T-helper 17 cell (primary cell): Measurements from ENCODE around the gene WBP2NL. TPM values are rescaled to one million over a fixed set of nuclear protein-coding genes. Genes with fewer than 3 reads are reported as not detected.
"Not testable (repeated sequence)": the region's sequence is repeated elsewhere in the genome, so short reads cannot be mapped to it uniquely, and the experiment has no call there.

Experiments used
- ATAC-seq: fragments of 150-1000 bp; cut with Tn5 transposase; 2 replicates; pipeline ENCODE4 v1.10.0; 2021; ENCODE audit warnings: mild to moderate bottlenecking, moderate library complexity
- DNase-seq, 3 donors: peaks; one replicate each; pipeline versions ENCODE4 v3.0.0 to v3.0.0-alpha.2; 2020 to 2021
- H3K9me3 ChIP-seq: one replicate; pipeline ENCODE4 v1.7.0; 2013; ENCODE audit warnings: low read length, mild to moderate bottlenecking; ENCODE audit not compliant: control insufficient read depth, poor library complexity, severe bottlenecking
- H3K27ac Mint-ChIP-seq: one replicate; pipeline ENCODE4 v1.8.0; 2022; ENCODE audit warnings: mild to moderate bottlenecking, moderate library complexity, mixed read lengths
- H3K27me3 Mint-ChIP-seq: one replicate; pipeline ENCODE4 v1.8.0; 2022; ENCODE audit warnings: mixed read lengths
- H3K36me3 Mint-ChIP-seq: one replicate; pipeline ENCODE4 v1.8.0; 2022; ENCODE audit warnings: low read depth, mixed read lengths
- H3K4me1 Mint-ChIP-seq: one replicate; pipeline ENCODE4 v1.8.0; 2022; ENCODE audit warnings: mild to moderate bottlenecking, mixed read lengths
- H3K4me3 Mint-ChIP-seq: one replicate; pipeline ENCODE4 v1.8.0; 2022; ENCODE audit warnings: mild to moderate bottlenecking, moderate library complexity, mixed read lengths
- total RNA-seq, 4 donors: library from RNA in 2 of 4; stranded (reverse) in 2 of 4; gene quantifications; one replicate each; pipeline ENCODE4 v1.2.3 and lab custom pipeline; 2022 to 2026

The WBP2NL gene
- total RNA-seq (1 to 10 TPM in 1 of 2 donors, under 1 TPM in 1; 0.91 to 1.7 TPM), total RNA-seq (lab: John Stamatoyannopoulos, UW) (1.8 to 2.2 reads per million in 2 donors)

GRCh38 chr22:41998361-41999261 is at the start of gene WBP2NL:
Gene WBP2NL (plus strand): TSS chr22:41998788. CDS start chr22:41998819, 31 bp downstream.
- DNase-seq (peak; percentile 80 to 84 (median 82)), ATAC-seq (peak; percentile 98)
- H3K27ac Mint-ChIP-seq: peak within 1 kb of the TSS; percentile 1
- no peaks in the 10 kb centered on the region for H3K27me3 Mint-ChIP-seq
- peak within 1 kb of the TSS; percentile 71 for H3K4me3 Mint-ChIP-seq
- peaks cover under 1% of the 10 kb centered on the region for H3K36me3 Mint-ChIP-seq
- no peaks in the 10 kb centered on the region for H3K9me3 ChIP-seq
- H3K4me1 Mint-ChIP-seq: peaks cover 9% of the 10 kb centered on the region

- H3K36me3 Mint-ChIP-seq, H3K27me3 Mint-ChIP-seq, H3K9me3 ChIP-seq, H3K4me3 Mint-ChIP-seq, ATAC-seq, DNase-seq: not testable (repeated sequence)
- peaks cover 12% of the 10 kb centered on the region for H3K4me1 Mint-ChIP-seq
- peak overlapping the region; percentile 56 for H3K27ac Mint-ChIP-seq
These were observed 49.7 kb upstream of the WBP2NL start for GRCh38 chr22:41948928-41949296.

- peaks cover 12% of the 10 kb centered on the region for H3K4me1 Mint-ChIP-seq
- H3K4me3 Mint-ChIP-seq: no peak overlapping the region
- H3K36me3 Mint-ChIP-seq: no peaks in the 10 kb centered on the region
- H3K9me3 ChIP-seq: no peaks in the 10 kb centered on the region
- H3K27me3 Mint-ChIP-seq: no peaks in the 10 kb centered on the region
- no peak for ATAC-seq
- no peak for DNase-seq
- H3K27ac Mint-ChIP-seq: no peak overlapping the region
These were observed 49.2 kb upstream of the WBP2NL start for GRCh38 chr22:41949297-41949965.

- Mint-ChIP-seq H3K27ac (no peak within 1 kb of the TSS), H3K4me3 (no peak within 1 kb of the TSS), H3K27me3 (no peaks in the 10 kb centered on the region), H3K36me3 (no peaks in the 10 kb centered on the region), H3K4me1 (peaks cover 5% of the 10 kb centered on the region)
- ATAC-seq: no peak
- no peak for DNase-seq
- H3K9me3 ChIP-seq: no peaks in the 10 kb centered on the region
These were observed 46.6 kb upstream of the WBP2NL start, which contains the start of gene SMIM45 for GRCh38 chr22:41951898-41952474. Gene SMIM45 (plus strand): TSS chr22:41952150.

- H3K27me3 Mint-ChIP-seq: no peaks in the 10 kb centered on the region
- ATAC-seq (no peak), DNase-seq (no peak)
- H3K27ac Mint-ChIP-seq: no peak overlapping the region
- no peak overlapping the region for H3K4me3 Mint-ChIP-seq
- H3K36me3 Mint-ChIP-seq: no peaks in the 10 kb centered on the region
- no peaks in the 10 kb centered on the region for H3K9me3 ChIP-seq
- H3K4me1 Mint-ChIP-seq: peaks cover 6% of the 10 kb centered on the region
These were observed 45.9 kb upstream of the WBP2NL start for GRCh38 chr22:41952713-41953112.

GRCh38 chr22:41957941-41958556 is 40.5 kb upstream of the WBP2NL start:
- H3K4me1 Mint-ChIP-seq: peaks cover 3% of the 10 kb centered on the region
- no peaks in the 10 kb centered on the region for H3K27me3 Mint-ChIP-seq
- H3K9me3 ChIP-seq: no peaks in the 10 kb centered on the region
- ATAC-seq (peak; percentile 57), DNase-seq (no peak)
- no peaks in the 10 kb centered on the region for H3K36me3 Mint-ChIP-seq
- H3K27ac Mint-ChIP-seq: no peak overlapping the region
- H3K4me3 Mint-ChIP-seq: no peak overlapping the region

GRCh38 chr22:41963453-41964111 is 35.0 kb upstream of the WBP2NL start:
- Mint-ChIP-seq H3K36me3 (no peaks in the 10 kb centered on the region), H3K4me1 (peaks cover 3% of the 10 kb centered on the region), H3K4me3 (no peak overlapping the region), H3K27ac (no peak overlapping the region), H3K27me3 (peaks cover 10% of the 10 kb centered on the region)
- no peak for ATAC-seq
- no peak for DNase-seq
- H3K9me3 ChIP-seq: no peaks in the 10 kb centered on the region

GRCh38 chr22:41964112-41964491 is 34.5 kb upstream of the WBP2NL start:
- H3K27ac Mint-ChIP-seq: no peak overlapping the region
- ATAC-seq (no peak), DNase-seq (no peak)
- H3K4me1 Mint-ChIP-seq: peaks cover 3% of the 10 kb centered on the region
- no peaks in the 10 kb centered on the region for H3K36me3 Mint-ChIP-seq
- peaks cover 14% of the 10 kb centered on the region for H3K27me3 Mint-ChIP-seq
- no peaks in the 10 kb centered on the region for H3K9me3 ChIP-seq
- no peak overlapping the region for H3K4me3 Mint-ChIP-seq

GRCh38 chr22:41966225-41966606 is 32.4 kb upstream of the WBP2NL start:
- Mint-ChIP-seq H3K4me3 (peak overlapping the region; percentile 33), H3K27ac (no peak overlapping the region), H3K36me3 (no peaks in the 10 kb centered on the region), H3K4me1 (peaks cover 3% of the 10 kb centered on the region), H3K27me3 (peaks cover 24% of the 10 kb centered on the region)
- DNase-seq (no peak), ATAC-seq (no peak)
- H3K9me3 ChIP-seq: no peaks in the 10 kb centered on the region

- DNase-seq (peak in 1 of 3 donors; percentile 9), ATAC-seq (peak; percentile 72)
- no peaks in the 10 kb centered on the region for H3K9me3 ChIP-seq
- peak overlapping the region; percentile 33 for H3K4me3 Mint-ChIP-seq
- H3K36me3 Mint-ChIP-seq: no peaks in the 10 kb centered on the region
- peaks cover 29% of the 10 kb centered on the region for H3K27me3 Mint-ChIP-seq
- no peak overlapping the region for H3K27ac Mint-ChIP-seq
- H3K4me1 Mint-ChIP-seq: peaks cover 3% of the 10 kb centered on the region
These were observed 31.9 kb upstream of the WBP2NL start for GRCh38 chr22:41966607-41967240.

- no peak overlapping the region for H3K4me3 Mint-ChIP-seq
- DNase-seq (no peak), ATAC-seq (no peak)
- H3K4me1 Mint-ChIP-seq: peaks cover 3% of the 10 kb centered on the region
- peaks cover 45% of the 10 kb centered on the region for H3K27me3 Mint-ChIP-seq
- no peaks in the 10 kb centered on the region for H3K9me3 ChIP-seq
- H3K27ac Mint-ChIP-seq: no peak overlapping the region
- H3K36me3 Mint-ChIP-seq: no peaks in the 10 kb centered on the region
These were observed 30.0 kb upstream of the WBP2NL start for GRCh38 chr22:41968601-41969000.

GRCh38 chr22:41969110-41969646 is 29.4 kb upstream of the WBP2NL start, which contains the start of gene SEPTIN3:
Gene SEPTIN3 (plus strand): TSS chr22:41969443. CDS start chr22:41971493, 2,050 bp downstream.
- ATAC-seq (no peak), DNase-seq (no peak)
- peaks cover 3% of the 10 kb centered on the region for H3K4me1 Mint-ChIP-seq
- no peaks in the 10 kb centered on the region for H3K9me3 ChIP-seq
- H3K27me3 Mint-ChIP-seq: peaks cover 45% of the 10 kb centered on the region
- H3K27ac Mint-ChIP-seq: peak within 1 kb of the TSS; percentile 41
- no peak within 1 kb of the TSS for H3K4me3 Mint-ChIP-seq
- no peaks in the 10 kb centered on the region for H3K36me3 Mint-ChIP-seq
